Keratinocyte (primary cell): ENCODE measurements around the gene NXN. TPM values are rescaled to one million over a fixed set of nuclear protein-coding genes. Genes with fewer than 3 reads are reported as not detected.
A peak's percentile ranks its signal among the peaks of the same experiment; 100 is the strongest.

Experiments used
- DNase-seq: peaks from one replicate; pipeline ENCODE4 v3.0.0-alpha.2; 2011; ENCODE audit warnings: low read depth, missing footprints, low spot score
- FAIRE-seq: peaks from 2 replicates; lab custom pipeline; 2011; peaks lifted over from hg19 to GRCh38; lab: Jason Lieb, UNC
- H2AFZ ChIP-seq: 2 replicates; pipeline ENCODE4 v1.6.0; 2012; ENCODE audit warnings: low read length, control low read depth, inconsistent platforms; ENCODE audit not compliant: control insufficient read depth
- H3K27ac ChIP-seq: 2 replicates; pipeline ENCODE4 v1.5.1; 2011; ENCODE audit warnings: low read length; ENCODE audit not compliant: control insufficient read depth, insufficient read depth
- H3K27me3 ChIP-seq: 3 replicates; pipeline ENCODE4 v1.6.0; 2011; ENCODE audit warnings: low read length; ENCODE audit not compliant: control insufficient read depth, insufficient read depth; ENCODE audit errors: extremely low read depth
- H3K36me3 ChIP-seq, 2 experiments: 2 replicates in 1 of 2; 3 replicates in 1 of 2; pipeline ENCODE4 v1.5.1; 2011; ENCODE audit warnings: low read length in 2 of 2, mild to moderate bottlenecking in 1 of 2; ENCODE audit not compliant: control insufficient read depth in 2 of 2, insufficient read depth in 2 of 2; ENCODE audit errors: extremely low read depth in 1 of 2
- H3K4me1 ChIP-seq: 3 replicates; pipeline ENCODE4 v1.5.1; 2011; ENCODE audit warnings: low read length; ENCODE audit not compliant: control insufficient read depth, insufficient read depth; ENCODE audit errors: extremely low read depth
- H3K4me2 ChIP-seq: 3 replicates; pipeline ENCODE4 v1.6.0; 2011; ENCODE audit warnings: low read depth, low read length; ENCODE audit not compliant: control insufficient read depth, insufficient read depth; ENCODE audit errors: extremely low read depth
- H3K4me3 ChIP-seq, 3 experiments: fragments of 200-600 bp in 1 of 3; sonication (generic) in 1 of 3; 2 replicates in 2 of 3; 3 replicates in 1 of 3; pipeline ENCODE4 v1.5.1; 2011 to 2016; ENCODE audit warnings: low read length in 3 of 3, mild to moderate bottlenecking in 3 of 3, control low read depth in 2 of 3, inconsistent platforms in 1 of 3, low read depth in 1 of 3, mixed read lengths in 1 of 3, mixed run types in 1 of 3, moderate library complexity in 1 of 3; ENCODE audit not compliant: control insufficient read depth in 2 of 3, insufficient read depth in 2 of 3; ENCODE audit errors: extremely low read depth in 1 of 3
- H3K79me2 ChIP-seq: 2 replicates; pipeline ENCODE4 v1.6.0; 2012; ENCODE audit warnings: low read length; ENCODE audit not compliant: control insufficient read depth, insufficient read depth
- H3K9ac ChIP-seq: 3 replicates; pipeline ENCODE4 v1.6.0; 2011; ENCODE audit warnings: low read length; ENCODE audit not compliant: control insufficient read depth, insufficient read depth; ENCODE audit errors: extremely low read depth
- H3K9me1 ChIP-seq: 3 replicates; pipeline ENCODE4 v1.6.0; 2011; ENCODE audit warnings: low read length; ENCODE audit not compliant: control insufficient read depth, insufficient read depth; ENCODE audit errors: extremely low read depth
- H3K9me3 ChIP-seq: 2 replicates; pipeline ENCODE4 v1.5.1; 2012; ENCODE audit warnings: low read depth, low read length; ENCODE audit not compliant: control insufficient read depth
- H4K20me1 ChIP-seq: 3 replicates; pipeline ENCODE4 v1.6.0; 2011; ENCODE audit warnings: low read length; ENCODE audit not compliant: control insufficient read depth, insufficient read depth; ENCODE audit errors: extremely low read depth
- CTCF ChIP-seq, 3 experiments: IDR thresholded peaks in 1 of 3; conservative IDR thresholded peaks in 1 of 3; optimal IDR thresholded peaks in 1 of 3; 2 replicates in 2 of 3; 3 replicates in 1 of 3; pipeline versions ENCODE3 to v1.5.1; 2011; ENCODE audit warnings: low read length in 3 of 3, mild to moderate bottlenecking in 3 of 3, moderate library complexity in 2 of 3, control low read depth in 1 of 3, inconsistent platforms in 1 of 3; ENCODE audit not compliant: insufficient read depth in 2 of 3; ENCODE audit errors: extremely low read depth in 1 of 3
- EZH2 ChIP-seq: IDR thresholded peaks from one replicate; pipeline ENCODE4 v1.6.1; 2012; ENCODE audit warnings: inconsistent platforms, mild to moderate bottlenecking, low read length, moderate library complexity
- dilution Hi-C: fragments of 300-500 bp; cut with MboI; formaldehyde crosslinking; loops from one replicate; pipeline ENCODE4 v1.7.0; 2020; ENCODE audit warnings: low sequenced_read_pairs; ENCODE audit not compliant: extremely low pct_ligation_motif_present
- polyA plus RNA-seq, 5 experiments: library from polyadenylated mRNA; depleted of rRNA in 3 of 5; stranded (reverse) in 3 of 5; stranded (forward) in 1 of 5; unstranded in 1 of 5; fragments of >200 nt; gene quantifications; 1 replicate in 1 of 5; 2 replicates in 3 of 5; 3 replicates in 1 of 5; pipeline versions ENCODE4 v1.2.1 to v1.2.3, GENCODE V29; 2011 to 2012; ENCODE audit warnings: missing spikeins in 2 of 5, low read depth in 1 of 5, low replicate concordance in 1 of 5

Gene NXN
- polyA plus RNA-seq, 1 donor (not counting 4 experiments of a cell fraction or from before 2014, with no cell fraction given), result 94.4 TPM

- dilution Hi-C loops, result no loop called here
- no peaks in the 10 kb centered on the region for H3K27me3 ChIP-seq
- peaks cover under 1 to 2% of the 10 kb centered on the region in 2 experiments for H3K36me3 ChIP-seq
- H3K9me1 ChIP-seq, result no peaks in the 10 kb centered on the region
- peak overlapping the region; percentile 91 for H3K27ac ChIP-seq
- H2AFZ ChIP-seq, result no peak overlapping the region
- DNase-seq (peak; percentile 95), FAIRE-seq (peak; percentile 80)
- H3K4me3 ChIP-seq, result peak overlapping the region in 2 of 3 experiments; percentile 2 to 67
- peaks cover 71% of the 10 kb centered on the region for H3K79me2 ChIP-seq
- TF ChIP-seq CTCF (optimal IDR thresholded peaks at IDR 0.05 in 1 of 3, IDR thresholded peaks at IDR 0.05 in 1 of 3, conservative IDR thresholded peaks at IDR 0.05 in 1 of 3; ENCODE audit: extremely low read depth in 1 of 3, insufficient read depth in 2 of 3, low read length in 3 of 3) (peak; percentile 52 to 59 (median 52)), EZH2 (no peak)
- no peaks in the 10 kb centered on the region for H4K20me1 ChIP-seq
- H3K9me3 ChIP-seq, result no peaks in the 10 kb centered on the region
- peak overlapping the region; percentile 70 for H3K9ac ChIP-seq
- H3K4me2 ChIP-seq, result peak overlapping the region; percentile 94
- H3K4me1 ChIP-seq, result peaks cover 44% of the 10 kb centered on the region
These were observed 99.8 kb downstream of the NXN start for GRCh38 chr17:879546-880442.

GRCh38 chr17:877630-878029 lies 101.9 kb downstream of the NXN start:
- no peak for TF ChIP-seq CTCF (optimal IDR thresholded peaks at IDR 0.05 in 1 of 3, IDR thresholded peaks at IDR 0.05 in 1 of 3, conservative IDR thresholded peaks at IDR 0.05 in 1 of 3; ENCODE audit: extremely low read depth in 1 of 3, insufficient read depth in 2 of 3, low read length in 3 of 3)
- TF ChIP-seq EZH2, result no peak
- Histone ChIP-seq H3K9me1 (no peaks in the 10 kb centered on the region), H2AFZ (no peak overlapping the region), H4K20me1 (no peaks in the 10 kb centered on the region), H3K9me3 (no peaks in the 10 kb centered on the region), H3K27ac (no peak overlapping the region), H3K4me2 (no peak overlapping the region), H3K27me3 (no peaks in the 10 kb centered on the region), H3K4me1 (peaks cover 29% of the 10 kb centered on the region), H3K36me3 (peaks cover 0 to 2% of the 10 kb centered on the region in 2 experiments), H3K79me2 (peaks cover 63% of the 10 kb centered on the region), H3K9ac (no peak overlapping the region), H3K4me3 (no peak overlapping the region)
- dilution Hi-C loops, result no loop called here
- no peak for DNase-seq
- FAIRE-seq, result no peak
